NCI-H128 (cell line): ENCODE data around the gene DCP2.
A peak's percentile ranks its signal among the peaks of the same experiment; 100 is the strongest.
"Not testable (repeated sequence)": the region's sequence is repeated elsewhere in the genome, so short reads cannot be mapped to it uniquely, and the experiment has no call there.

Experiments
- DNase-seq: peaks from one replicate; lab custom pipeline; 2025; ENCODE audit not compliant: unreplicated experiment; lab: John Stamatoyannopoulos, UW

The DCP2 gene

GRCh38 chr5:112976432-112977309 is at the start of gene DCP2:
Gene DCP2 (plus strand): TSS chr5:112976798. CDS start chr5:112976934, 136 bp downstream.
- peak; percentile 79 for DNase-seq

DNA sequence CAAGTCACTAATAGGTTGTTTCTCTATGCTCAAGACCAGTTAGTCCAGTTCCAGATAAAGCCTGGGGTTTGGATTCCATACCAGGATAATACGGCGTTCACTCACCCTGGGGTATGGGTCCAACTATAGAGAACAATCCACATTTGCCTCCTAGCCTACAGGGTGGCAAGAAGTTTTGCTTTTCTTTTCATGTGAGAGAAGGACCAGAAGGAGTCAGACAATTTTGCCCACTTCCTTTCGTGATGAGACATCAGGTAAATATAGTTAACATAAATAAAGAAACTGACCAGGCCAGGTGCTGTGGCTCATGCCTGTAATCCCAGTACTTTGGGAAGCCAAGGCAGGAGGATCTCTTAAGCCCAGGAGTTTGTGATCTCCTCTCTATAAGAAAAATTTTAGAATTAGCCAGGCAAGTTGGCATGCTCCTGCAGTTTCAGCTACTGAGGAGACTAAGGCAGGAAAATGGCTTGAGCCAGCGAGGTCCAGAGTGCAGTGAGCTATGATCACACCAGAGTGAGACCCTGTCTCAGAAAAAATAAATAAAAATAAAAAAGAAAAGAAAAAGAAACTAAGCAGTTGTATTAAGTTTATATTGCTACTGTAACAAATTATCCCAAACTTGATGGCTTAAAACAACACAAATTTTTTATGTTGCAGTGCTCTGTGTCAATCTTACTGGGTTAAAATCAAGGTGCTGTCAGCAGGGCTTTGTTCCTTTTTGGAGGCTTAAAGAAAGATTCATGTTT is 47.1 kb upstream of the DCP2 start:
- DNase-seq, result no peak

GRCh38 chr5:112930082-112930344 is 46.6 kb upstream of the DCP2 start:
- no peak for DNase-seq

- DNase-seq, result no peak
Measured at GRCh38 chr5:112931473-112931872, 45.1 kb upstream of the DCP2 start.

DNA sequence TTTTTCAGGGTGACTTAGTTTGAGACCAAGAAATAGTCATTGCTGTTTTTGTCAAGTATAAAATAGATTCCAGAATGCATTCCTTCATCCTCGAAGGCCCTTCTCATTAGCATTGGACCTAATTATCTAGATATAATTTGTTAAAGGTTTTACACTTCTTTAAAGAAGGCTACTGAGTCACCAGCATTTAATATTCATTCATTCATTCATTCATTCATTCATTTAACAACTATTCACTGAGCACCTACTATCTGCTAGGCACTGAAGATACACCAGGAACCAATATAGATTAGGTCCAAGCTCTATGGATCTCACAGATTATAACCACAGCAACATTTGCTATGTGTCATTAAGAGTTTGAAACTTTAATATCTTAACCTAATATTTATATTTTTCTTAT is 43.5 kb upstream of the DCP2 start:
- DNase-seq, result no peak

- DNase-seq, result no peak
Measured at GRCh38 chr5:112933651-112934365, 42.8 kb upstream of the DCP2 start.

- no peak for DNase-seq
Measured at GRCh38 chr5:112934366-112934663, 42.3 kb upstream of the DCP2 start.

GRCh38 chr5:112935675-112936074 is 40.9 kb upstream of the DCP2 start:
- no peak for DNase-seq

GRCh38 chr5:112938286-112938685 is 38.3 kb upstream of the DCP2 start:
- no peak for DNase-seq

GRCh38 chr5:112940670-112941069 is 35.9 kb upstream of the DCP2 start:
- no peak for DNase-seq

- DNase-seq, result no peak
Measured at GRCh38 chr5:112948458-112948857, 28.1 kb upstream of the DCP2 start.

DNA sequence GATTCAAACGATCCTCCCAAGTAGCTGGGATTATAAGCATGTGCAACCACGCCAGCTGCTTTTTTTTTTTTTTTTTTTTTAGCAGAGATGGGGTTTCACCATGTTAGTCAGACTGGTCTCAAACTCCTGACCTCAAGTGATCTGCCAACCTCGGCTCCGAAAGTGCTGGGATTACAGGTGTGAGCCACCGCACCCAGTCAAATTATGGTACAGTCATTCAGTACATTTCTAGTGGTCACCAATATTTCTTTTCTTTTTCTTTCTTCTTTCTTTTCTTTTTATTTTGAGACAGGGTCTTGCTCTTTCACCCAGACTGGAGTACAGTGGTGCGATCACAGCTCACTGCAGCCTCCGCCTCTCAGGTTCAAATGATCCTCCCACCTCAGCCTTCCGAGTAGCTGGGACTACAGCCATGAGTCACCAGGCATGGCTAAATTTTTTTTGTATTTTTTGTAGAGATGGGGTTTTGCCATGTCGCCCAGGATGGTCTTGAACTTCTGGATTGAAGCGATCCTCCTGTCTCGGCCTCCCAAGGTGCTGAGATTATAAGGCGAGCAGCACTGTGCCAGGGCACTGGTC is 25.4 kb upstream of the DCP2 start:
- no peak for DNase-seq

- DNase-seq, result no peak
Measured at GRCh38 chr5:112956606-112957005, 20.0 kb upstream of the DCP2 start.

DNA sequence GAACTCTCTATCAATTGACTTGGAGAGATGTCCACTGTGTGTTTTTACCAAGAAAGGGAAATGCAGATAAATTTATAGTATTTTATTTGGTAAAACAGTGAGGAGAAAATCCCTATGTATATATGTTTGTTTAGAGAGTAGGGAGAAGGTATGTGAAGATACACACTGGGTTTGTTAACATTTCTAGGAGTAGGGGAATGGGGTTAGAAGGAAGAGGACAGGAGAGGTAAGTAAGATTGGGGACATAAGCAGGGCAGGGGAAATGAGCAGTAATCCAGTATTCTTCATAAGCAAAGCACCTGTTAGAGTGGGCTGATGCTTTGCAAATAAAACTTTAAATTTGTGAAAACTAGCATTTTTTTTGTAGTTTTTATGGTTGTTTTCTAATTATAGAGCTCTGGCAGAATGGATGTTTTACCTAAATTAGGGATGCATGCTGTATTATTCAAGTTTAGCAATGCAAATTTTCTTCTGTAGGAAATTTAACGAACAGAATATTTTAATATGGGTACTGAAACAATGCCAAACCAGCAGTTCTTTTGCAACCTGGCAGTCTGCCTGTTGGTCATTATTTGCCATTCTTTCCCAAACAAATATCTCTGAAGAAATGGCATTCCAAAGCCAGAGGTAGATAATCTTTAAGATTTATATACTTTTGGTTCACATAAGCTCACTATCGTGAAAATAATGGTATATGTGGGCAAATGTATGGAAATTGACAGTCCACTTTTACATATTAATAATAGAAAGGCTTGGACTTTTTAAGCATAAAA is 19.4 kb upstream of the DCP2 start:
- no peak for DNase-seq

- DNase-seq, result no peak
Measured at GRCh38 chr5:112958093-112959088, 18.2 kb upstream of the DCP2 start.

- not testable (repeated sequence) for DNase-seq
Measured at GRCh38 chr5:112959872-112960271, 16.7 kb upstream of the DCP2 start.

DNA sequence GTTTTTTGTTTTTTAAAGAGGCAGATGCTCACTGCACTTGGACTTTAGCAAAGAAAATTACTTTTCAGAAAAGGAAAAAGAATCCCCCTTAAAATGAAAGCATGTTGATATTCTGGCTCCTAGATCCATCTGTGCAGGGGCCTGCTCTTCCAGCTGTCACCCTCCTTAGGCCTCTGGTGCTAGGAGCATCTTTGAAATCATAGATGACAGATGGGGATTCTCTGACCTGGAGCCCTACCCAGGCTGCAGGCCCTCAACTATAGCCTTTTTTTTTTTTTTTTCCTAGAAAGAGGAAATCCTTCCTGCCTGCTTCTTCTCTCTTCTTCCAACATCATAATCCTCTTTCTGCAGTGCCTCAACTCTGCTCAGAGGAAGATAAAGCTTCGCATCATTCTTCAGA is 16.3 kb upstream of the DCP2 start:
- no peak for DNase-seq

- DNase-seq, result no peak
Measured at GRCh38 chr5:112960863-112961504, 15.6 kb upstream of the DCP2 start.

DNA sequence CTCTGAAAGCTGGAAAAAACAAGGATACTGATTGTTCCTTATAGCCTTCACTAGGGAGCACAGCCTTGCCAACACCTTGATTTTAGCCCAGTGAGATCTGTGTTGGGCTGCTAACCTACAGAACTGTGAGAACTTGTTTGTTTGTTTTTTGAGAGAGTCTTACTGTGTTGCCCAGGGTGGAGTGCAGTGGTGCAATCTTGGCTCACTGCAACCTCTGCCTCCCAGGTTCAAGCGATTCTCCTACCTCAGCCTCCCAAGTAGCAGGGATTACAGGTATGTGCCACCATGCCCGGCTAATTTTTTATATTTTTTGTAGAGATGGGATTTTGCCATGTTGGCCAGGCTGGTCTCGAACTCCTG is 13.2 kb upstream of the DCP2 start:
- not testable (repeated sequence) for DNase-seq
